ENCODE results near the gene GID8. TPM values are rescaled to one million over a fixed set of nuclear protein-coding genes. Genes with fewer than 3 reads are reported as not detected.

The GID8 gene
- total RNA-seq, 1 donor from 2014 or later = 48.7 TPM

DNA sequence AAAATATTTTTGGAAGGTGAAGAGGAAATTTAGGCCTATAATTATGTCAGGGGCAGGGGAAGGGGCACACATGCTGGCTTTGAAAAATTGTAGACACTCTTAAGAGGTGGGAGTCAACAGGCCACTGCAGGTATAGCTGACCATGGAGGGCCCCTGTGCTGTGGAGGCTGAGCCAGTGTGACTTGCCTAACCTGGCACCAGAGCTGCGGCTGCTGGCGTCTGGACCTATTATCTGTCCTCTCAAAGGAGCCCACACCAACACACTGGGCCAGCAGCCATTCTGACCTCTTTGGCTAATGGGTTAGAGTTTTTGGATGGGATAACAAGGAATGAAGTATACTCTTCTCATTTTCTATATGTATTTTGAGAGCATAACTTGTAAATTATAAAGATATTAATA lies 4.5 kb downstream of the GID8 start:
- Histone ChIP-seq H2AFZ (replicated peaks) (no peak overlapping the region), H3F3A (ENCODE audit: low read depth) (peaks cover 6% of the 10 kb centered on the region), H3K9me3 (ENCODE audit: low read depth) (no peaks in the 10 kb centered on the region), H3K36me3 (no peaks in the 10 kb centered on the region), H4K20me1 (ENCODE audit: low read depth) (peaks cover 67% of the 10 kb centered on the region), H3K79me2 (ENCODE audit: low read depth) (peaks cover 61% of the 10 kb centered on the region), H3K4me3 (no peak overlapping the region), H3K9ac (no peak overlapping the region), H3K27me3 (no peaks in the 10 kb centered on the region), H3K4me1 (peaks cover 11% of the 10 kb centered on the region), H3K27ac (no peak overlapping the region), H3K4me2 (no peak overlapping the region)
- TF ChIP-seq, protein P1, sequence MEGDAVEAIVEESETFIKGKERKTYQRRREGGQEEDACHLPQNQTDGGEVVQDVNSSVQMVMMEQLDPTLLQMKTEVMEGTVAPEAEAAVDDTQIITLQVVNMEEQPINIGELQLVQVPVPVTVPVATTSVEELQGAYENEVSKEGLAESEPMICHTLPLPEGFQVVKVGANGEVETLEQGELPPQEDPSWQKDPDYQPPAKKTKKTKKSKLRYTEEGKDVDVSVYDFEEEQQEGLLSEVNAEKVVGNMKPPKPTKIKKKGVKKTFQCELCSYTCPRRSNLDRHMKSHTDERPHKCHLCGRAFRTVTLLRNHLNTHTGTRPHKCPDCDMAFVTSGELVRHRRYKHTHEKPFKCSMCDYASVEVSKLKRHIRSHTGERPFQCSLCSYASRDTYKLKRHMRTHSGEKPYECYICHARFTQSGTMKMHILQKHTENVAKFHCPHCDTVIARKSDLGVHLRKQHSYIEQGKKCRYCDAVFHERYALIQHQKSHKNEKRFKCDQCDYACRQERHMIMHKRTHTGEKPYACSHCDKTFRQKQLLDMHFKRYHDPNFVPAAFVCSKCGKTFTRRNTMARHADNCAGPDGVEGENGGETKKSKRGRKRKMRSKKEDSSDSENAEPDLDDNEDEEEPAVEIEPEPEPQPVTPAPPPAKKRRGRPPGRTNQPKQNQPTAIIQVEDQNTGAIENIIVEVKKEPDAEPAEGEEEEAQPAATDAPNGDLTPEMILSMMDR (IDR thresholded peaks at IDR 0.05) = no peak
- TF ChIP-seq EZH2 (IDR thresholded peaks at IDR 0.05) = no peak
- TF ChIP-seq EZH2phosphoT487 (IDR thresholded peaks at IDR 0.05) = no peak
- no peaks in the 10 kb centered on the region for H3K9me3 Mint-ChIP-seq
- no peak for DNase-seq (ENCODE audit: low spot score)
- H3K4me1 Mint-ChIP-seq = peaks cover 14% of the 10 kb centered on the region
- no peak overlapping the region for H3K27ac Mint-ChIP-seq
- no peak overlapping the region for H3K4me3 Mint-ChIP-seq
- H3K36me3 Mint-ChIP-seq = peaks cover 27% of the 10 kb centered on the region
- peaks cover 5% of the 10 kb centered on the region for H3K27me3 Mint-ChIP-seq (ENCODE audit: insufficient read depth, low read depth)

DNA sequence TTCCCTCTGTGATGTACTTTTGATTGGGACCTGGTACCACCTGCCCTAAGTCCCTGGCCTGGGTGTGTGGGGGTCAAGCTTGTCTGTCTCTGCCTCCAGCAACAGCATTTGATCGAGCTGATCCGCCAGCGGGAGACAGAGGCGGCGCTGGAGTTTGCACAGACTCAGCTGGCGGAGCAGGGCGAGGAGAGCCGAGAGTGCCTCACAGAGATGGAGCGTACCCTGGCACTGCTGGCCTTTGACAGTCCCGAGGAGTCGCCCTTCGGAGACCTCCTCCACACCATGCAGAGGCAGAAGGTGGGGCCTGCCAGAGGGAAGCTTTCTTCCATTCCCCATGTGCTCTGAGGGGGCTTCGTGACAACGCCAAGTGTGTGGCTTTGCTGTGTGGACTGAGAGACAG lies 5.4 kb downstream of the GID8 start:
- no peaks in the 10 kb centered on the region for H3K9me3 ChIP-seq (ENCODE audit: low read depth)
- H3F3A ChIP-seq (ENCODE audit: low read depth) = peaks cover 3% of the 10 kb centered on the region
- Mint-ChIP-seq H3K4me3 (no peak overlapping the region), H3K27ac (no peak overlapping the region), H3K27me3 (ENCODE audit: insufficient read depth, low read depth) (peaks cover 4% of the 10 kb centered on the region), H3K4me1 (peaks cover 13% of the 10 kb centered on the region), H3K36me3 (peaks cover 35% of the 10 kb centered on the region), H3K9me3 (no peaks in the 10 kb centered on the region)
- H4K20me1 ChIP-seq (ENCODE audit: low read depth) = peaks cover 72% of the 10 kb centered on the region
- no peak overlapping the region for H3K9ac ChIP-seq
- H3K27me3 ChIP-seq = no peaks in the 10 kb centered on the region
- no peak overlapping the region for H2AFZ ChIP-seq (replicated peaks)
- peaks cover 63% of the 10 kb centered on the region for H3K79me2 ChIP-seq (ENCODE audit: low read depth)
- no peak overlapping the region for H3K27ac ChIP-seq
- TF ChIP-seq EZH2phosphoT487 (IDR thresholded peaks at IDR 0.05) (no peak), EZH2 (IDR thresholded peaks at IDR 0.05) (no peak)
- TF ChIP-seq, protein P1 (IDR thresholded peaks at IDR 0.05) = no peak
- H3K4me3 ChIP-seq = no peak overlapping the region
- no peak for DNase-seq (ENCODE audit: low spot score)
- no peaks in the 10 kb centered on the region for H3K36me3 ChIP-seq
- no peak overlapping the region for H3K4me2 ChIP-seq
- peaks cover 11% of the 10 kb centered on the region for H3K4me1 ChIP-seq

- peaks cover 55% of the 10 kb centered on the region for H3K79me2 ChIP-seq (ENCODE audit: low read depth)
- H2AFZ ChIP-seq (replicated peaks) = no peak overlapping the region
- Mint-ChIP-seq H3K36me3 (peaks cover 40% of the 10 kb centered on the region), H3K9me3 (no peaks in the 10 kb centered on the region), H3K4me3 (no peak overlapping the region), H3K27ac (no peak overlapping the region), H3K27me3 (ENCODE audit: insufficient read depth, low read depth) (no peaks in the 10 kb centered on the region), H3K4me1 (peaks cover 8% of the 10 kb centered on the region)
- H3K9ac ChIP-seq = no peak overlapping the region
- H3K27ac ChIP-seq = no peak overlapping the region
- no peaks in the 10 kb centered on the region for H3F3A ChIP-seq (ENCODE audit: low read depth)
- peaks cover 71% of the 10 kb centered on the region for H4K20me1 ChIP-seq (ENCODE audit: low read depth)
- H3K27me3 ChIP-seq = no peaks in the 10 kb centered on the region
- H3K4me1 ChIP-seq = peaks cover 7% of the 10 kb centered on the region
- DNase-seq (ENCODE audit: low spot score) = no peak
- H3K4me3 ChIP-seq = no peak overlapping the region
- no peaks in the 10 kb centered on the region for H3K36me3 ChIP-seq
- no peak overlapping the region for H3K4me2 ChIP-seq
- TF ChIP-seq, protein P1 (IDR thresholded peaks at IDR 0.05) = no peak
- TF ChIP-seq EZH2phosphoT487 (IDR thresholded peaks at IDR 0.05) (no peak), EZH2 (IDR thresholded peaks at IDR 0.05) (no peak)
- H3K9me3 ChIP-seq (ENCODE audit: low read depth) = no peaks in the 10 kb centered on the region
Measured at GRCh38 chr20:62944184-62944583, 6.2 kb downstream of the GID8 start.

Measured in neural progenitor cell (in vitro differentiated cells).